SK-N-SH (cell line): Measurements from ENCODE around the gene CFAP100. TPM values are rescaled to one million over a fixed set of nuclear protein-coding genes. Genes with fewer than 3 reads are reported as not detected.
A peak's percentile ranks its signal among the peaks of the same experiment; 100 is the strongest.

Experiments
- CTCF ChIA-PET: fragments of 300-600, 350-600 bp; formaldehyde crosslinking; extraction: SDS; loops from one replicate; lab custom pipeline; 2021; lab: Yijun Ruan, JAX
- POLR2A ChIA-PET: fragments of 350-600 bp; sonication (Branson Sonifier 250); formaldehyde crosslinking; extraction: SDS; loops from one replicate; lab custom pipeline; 2020; ENCODE audit warnings: antibody characterized with exemption, inconsistent platforms; lab: Yijun Ruan, JAX
- DNase-seq: peaks from one replicate; pipeline ENCODE4 v3.0.0; 2012
- H2AFZ ChIP-seq: fragments of 200-600 bp; sonication (generic); 2 replicates; pipeline ENCODE4 v1.8.1; 2016; ENCODE audit warnings: antibody characterized with exemption, mild to moderate bottlenecking, low read depth
- H3F3A ChIP-seq: fragments of 200-600 bp; sonication (generic); replicated peaks from 2 replicates; pipeline ENCODE3; 2016; ENCODE audit warnings: antibody characterized with exemption, mild to moderate bottlenecking; ENCODE audit not compliant: insufficient read depth
- H3K27ac ChIP-seq, 2 experiments: fragments of 200-500 bp in 1 of 2; fragments of 200-600 bp in 1 of 2; sonication (Bioruptor generic) in 1 of 2; sonication (generic), shearing (Covaris generic) in 1 of 2; 2 replicates each; pipeline versions ENCODE4 v1.5.1 to v1.6.1; 2014 to 2016; ENCODE audit warnings: low read depth in 2 of 2, inconsistent platforms in 1 of 2, low read length in 1 of 2, mild to moderate bottlenecking in 1 of 2, mixed read lengths in 1 of 2
- H3K27me3 ChIP-seq: fragments of 200-600 bp; sonication (generic), shearing (Covaris generic); 2 replicates; pipeline ENCODE4 v1.6.1; 2016; ENCODE audit warnings: mixed run types; ENCODE audit not compliant: insufficient read depth
- H3K36me3 ChIP-seq, 2 experiments: fragments of 200-500 bp in 1 of 2; fragments of 200-600 bp in 1 of 2; sonication (Bioruptor generic) in 1 of 2; sonication (generic) in 1 of 2; replicated peaks in 1 of 2; 2 replicates each; pipeline versions ENCODE3 to v1.5.1; 2014 to 2016; ENCODE audit warnings: low read length in 1 of 2, mild to moderate bottlenecking in 1 of 2; ENCODE audit not compliant: insufficient read depth in 2 of 2, control insufficient read depth in 1 of 2
- H3K4me1 ChIP-seq, 2 experiments: fragments of 200-500 bp in 1 of 2; fragments of 200-600 bp in 1 of 2; sonication (Bioruptor generic) in 1 of 2; sonication (generic), shearing (Covaris generic) in 1 of 2; 2 replicates each; pipeline versions ENCODE4 v1.5.1 to v1.6.1; 2014 to 2016; ENCODE audit warnings: low read depth in 1 of 2, low read length in 1 of 2, mixed run types in 1 of 2; ENCODE audit not compliant: insufficient read depth in 2 of 2, control insufficient read depth in 1 of 2
- H3K4me2 ChIP-seq: fragments of 200-600 bp; sonication (generic), shearing (Covaris generic); 2 replicates; pipeline ENCODE4 v1.6.1; 2017; ENCODE audit warnings: mixed run types
- H3K4me3 ChIP-seq, 2 experiments: fragments of 200-500 bp in 1 of 2; fragments of 200-600 bp in 1 of 2; sonication (Bioruptor generic) in 1 of 2; sonication (generic), shearing (Covaris generic) in 1 of 2; 2 replicates each; pipeline versions ENCODE4 v1.5.1 to v1.8.1; 2014 to 2016; ENCODE audit warnings: low read depth in 2 of 2, inconsistent platforms in 1 of 2, low read length in 1 of 2, mild to moderate bottlenecking in 1 of 2, mixed read lengths in 1 of 2, moderate library complexity in 1 of 2
- H3K79me2 ChIP-seq: fragments of 200-600 bp; sonication (generic); 2 replicates; pipeline ENCODE4 v1.8.1; 2017; ENCODE audit warnings: mild to moderate bottlenecking; ENCODE audit not compliant: insufficient read depth
- H3K9ac ChIP-seq: fragments of 200-600 bp; sonication (generic); 2 replicates; pipeline ENCODE4 v1.6.1; 2017; ENCODE audit warnings: mixed run types
- H3K9me2 ChIP-seq: fragments of 200-600 bp; sonication (generic); 2 replicates; pipeline ENCODE4 v1.6.1; 2017; ENCODE audit warnings: mixed run types
- H3K9me3 ChIP-seq: fragments of 200-600 bp; sonication (generic); 2 replicates; pipeline ENCODE4 v1.6.1; 2017; ENCODE audit warnings: mixed run types, mild to moderate bottlenecking, moderate library complexity
- H4K20me1 ChIP-seq: fragments of 200-600 bp; sonication (generic); 2 replicates; pipeline ENCODE4 v1.6.1; 2017; ENCODE audit warnings: mild to moderate bottlenecking, mixed run types; ENCODE audit not compliant: insufficient read depth
- ELF1 ChIP-seq: IDR thresholded peaks from 2 replicates; pipeline ENCODE4 v1.4.0; 2012
- EZH2phosphoT487 ChIP-seq: fragments of 200-600 bp; sonication (generic); IDR thresholded peaks from 2 replicates; pipeline ENCODE4 v1.6.1; 2017; ENCODE audit warnings: low read depth, mixed run types, mild to moderate bottlenecking, antibody characterized with exemption, moderate library complexity, borderline replicate concordance
- FOXJ3 ChIP-seq: sonication (generic); formaldehyde crosslinking; IDR thresholded peaks from 2 replicates; pipeline ENCODE4 v1.5.1; 2020; ENCODE audit warnings: mild to moderate bottlenecking, missing genetic modification reagents
- JUND ChIP-seq: IDR thresholded peaks from 2 replicates; pipeline ENCODE4 v1.4.0; 2012
- MXI1 ChIP-seq: IDR thresholded peaks from 2 replicates; pipeline ENCODE4 v1.6.1; 2012; ENCODE audit warnings: mild to moderate bottlenecking, low read depth, low read length, improper control_type of control experiment
- NFIC ChIP-seq: IDR thresholded peaks from 2 replicates; pipeline ENCODE4 v1.4.0; 2012; ENCODE audit warnings: borderline replicate concordance
- POLR2AphosphoS5 ChIP-seq: IDR thresholded peaks from 2 replicates; pipeline ENCODE4 v1.6.1; 2012; ENCODE audit warnings: low read depth, low read length
- RAD21 ChIP-seq: IDR thresholded peaks from 2 replicates; pipeline ENCODE4 v1.6.1; 2012; ENCODE audit warnings: mild to moderate bottlenecking, low read length
- RCOR1 ChIP-seq: fragments of 150-350 bp; IDR thresholded peaks from 2 replicates; pipeline ENCODE4 v1.6.1; 2017; ENCODE audit warnings: antibody characterized with exemption, low read length
- SIN3A ChIP-seq: IDR thresholded peaks from 2 replicates; pipeline ENCODE4 v1.6.1; 2012; ENCODE audit warnings: low read depth, mild to moderate bottlenecking, low read length, moderate library complexity, borderline replicate concordance
- TAF1 ChIP-seq: IDR thresholded peaks from 2 replicates; pipeline ENCODE4 v1.6.1; 2012; ENCODE audit warnings: low read depth, mild to moderate bottlenecking, low read length, moderate library complexity, borderline replicate concordance
- TEAD4 ChIP-seq: IDR thresholded peaks from 2 replicates; pipeline ENCODE4 v1.4.0; 2012; ENCODE audit warnings: mild to moderate bottlenecking, borderline replicate concordance; ENCODE audit not compliant: insufficient read depth
- WGBS: methylation state at CpG from one replicate; pipeline ENCODE4 v1.1.6; 2017; ENCODE audit warnings: low lambda C conversion rate; 5-methylcytosine and 5-hydroxymethylcytosine counted together
- polyA plus RNA-seq, 3 experiments: library from polyadenylated mRNA; depleted of rRNA; stranded (reverse); fragments of >200 nt; gene quantifications; 2 replicates each; pipeline ENCODE4 v1.2.3, GENCODE V29; 2012
- TF ChIP-seq, protein P1 (sequence below): IDR thresholded peaks from 2 replicates; pipeline ENCODE4 v1.4.0; 2012; ENCODE audit warnings: low read depth, borderline replicate concordance
- TF ChIP-seq, protein P2 (sequence below): IDR thresholded peaks from 2 replicates; pipeline ENCODE4; 2012
- TF ChIP-seq, protein P3 (sequence below): fragments of 200-600 bp; sonication (generic); IDR thresholded peaks from 2 replicates; pipeline ENCODE4 v1.6.1; 2017; ENCODE audit warnings: antibody characterized with exemption, mild to moderate bottlenecking, moderate library complexity
- TF ChIP-seq, protein P4 (sequence below): fragments of 150-350 bp; IDR thresholded peaks from 2 replicates; pipeline ENCODE4 v1.6.1; 2017; ENCODE audit warnings: antibody characterized with exemption, low read length, low read depth, borderline replicate concordance

CFAP100 gene
- polyA plus RNA-seq, 1 of the 3 experiments (the other 2 are of a cell fraction) = not detected

DNA sequence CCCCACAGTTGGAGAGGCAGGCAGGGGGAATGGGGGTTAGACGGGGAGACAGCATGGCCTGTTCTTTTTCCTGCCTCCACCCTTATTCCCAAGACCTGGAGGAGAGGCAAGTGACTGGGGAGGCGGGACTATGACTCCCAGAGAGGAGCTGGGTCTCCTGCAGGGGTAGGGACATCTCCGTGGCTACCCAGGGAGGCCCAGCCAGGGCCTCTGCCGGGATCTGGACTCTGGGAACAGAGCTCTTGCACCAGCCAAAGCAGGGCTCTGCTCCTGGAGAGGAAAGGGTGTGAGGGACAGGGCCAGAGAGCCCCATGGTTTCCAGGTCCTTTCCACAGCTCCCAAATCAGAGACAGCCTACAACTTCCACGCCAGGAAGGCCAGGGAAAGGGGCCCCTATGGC is 22.8 kb downstream of the CFAP100 start:
- H3K9me3 ChIP-seq = no peaks in the 10 kb centered on the region
- CTCF ChIA-PET = interaction anchor here (2.1 kb wide), 1 partner anchor 27 kb away, joined by 13 read pairs; no protein-coding TSS in a partner anchor
- H3K4me2 ChIP-seq = no peak overlapping the region
- DNase-seq = peak; percentile 14
- no peaks in the 10 kb centered on the region for H3K36me3 ChIP-seq
- no peaks in the 10 kb centered on the region for H3K9me2 ChIP-seq
- WGBS = 51% methylated on average over 4 of the region's 5 CpGs
- no peak overlapping the region for H3K9ac ChIP-seq
- no peaks in the 10 kb centered on the region for H3F3A ChIP-seq
- POLR2A ChIA-PET = no interaction called here
- H3K4me1 ChIP-seq = peaks cover 0 to 2% of the 10 kb centered on the region in 2 experiments; a peak in 1 of 4 replicates
- H3K79me2 ChIP-seq = no peaks in the 10 kb centered on the region
- no peak overlapping the region for H3K27ac ChIP-seq
- no peaks in the 10 kb centered on the region for H4K20me1 ChIP-seq
- H3K4me3 ChIP-seq = no peak overlapping the region
- no peaks in the 10 kb centered on the region for H3K27me3 ChIP-seq
- TF ChIP-seq EZH2phosphoT487 (no peak), POLR2AphosphoS5 (no peak), RCOR1 (no peak), NFIC (no peak), FOXJ3 (CRISPR knock-in tag) (no peak), RAD21 (no peak), ELF1 (no peak)
- TF ChIP-seq, protein P1, sequence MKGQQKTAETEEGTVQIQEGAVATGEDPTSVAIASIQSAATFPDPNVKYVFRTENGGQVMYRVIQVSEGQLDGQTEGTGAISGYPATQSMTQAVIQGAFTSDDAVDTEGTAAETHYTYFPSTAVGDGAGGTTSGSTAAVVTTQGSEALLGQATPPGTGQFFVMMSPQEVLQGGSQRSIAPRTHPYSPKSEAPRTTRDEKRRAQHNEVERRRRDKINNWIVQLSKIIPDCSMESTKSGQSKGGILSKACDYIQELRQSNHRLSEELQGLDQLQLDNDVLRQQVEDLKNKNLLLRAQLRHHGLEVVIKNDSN = no peak
- TF ChIP-seq, protein P2, sequence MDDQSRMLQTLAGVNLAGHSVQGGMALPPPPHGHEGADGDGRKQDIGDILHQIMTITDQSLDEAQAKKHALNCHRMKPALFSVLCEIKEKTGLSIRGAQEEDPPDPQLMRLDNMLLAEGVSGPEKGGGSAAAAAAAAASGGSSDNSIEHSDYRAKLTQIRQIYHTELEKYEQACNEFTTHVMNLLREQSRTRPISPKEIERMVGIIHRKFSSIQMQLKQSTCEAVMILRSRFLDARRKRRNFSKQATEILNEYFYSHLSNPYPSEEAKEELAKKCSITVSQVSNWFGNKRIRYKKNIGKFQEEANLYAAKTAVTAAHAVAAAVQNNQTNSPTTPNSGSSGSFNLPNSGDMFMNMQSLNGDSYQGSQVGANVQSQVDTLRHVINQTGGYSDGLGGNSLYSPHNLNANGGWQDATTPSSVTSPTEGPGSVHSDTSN = no peak
- TF ChIP-seq, protein P3, sequence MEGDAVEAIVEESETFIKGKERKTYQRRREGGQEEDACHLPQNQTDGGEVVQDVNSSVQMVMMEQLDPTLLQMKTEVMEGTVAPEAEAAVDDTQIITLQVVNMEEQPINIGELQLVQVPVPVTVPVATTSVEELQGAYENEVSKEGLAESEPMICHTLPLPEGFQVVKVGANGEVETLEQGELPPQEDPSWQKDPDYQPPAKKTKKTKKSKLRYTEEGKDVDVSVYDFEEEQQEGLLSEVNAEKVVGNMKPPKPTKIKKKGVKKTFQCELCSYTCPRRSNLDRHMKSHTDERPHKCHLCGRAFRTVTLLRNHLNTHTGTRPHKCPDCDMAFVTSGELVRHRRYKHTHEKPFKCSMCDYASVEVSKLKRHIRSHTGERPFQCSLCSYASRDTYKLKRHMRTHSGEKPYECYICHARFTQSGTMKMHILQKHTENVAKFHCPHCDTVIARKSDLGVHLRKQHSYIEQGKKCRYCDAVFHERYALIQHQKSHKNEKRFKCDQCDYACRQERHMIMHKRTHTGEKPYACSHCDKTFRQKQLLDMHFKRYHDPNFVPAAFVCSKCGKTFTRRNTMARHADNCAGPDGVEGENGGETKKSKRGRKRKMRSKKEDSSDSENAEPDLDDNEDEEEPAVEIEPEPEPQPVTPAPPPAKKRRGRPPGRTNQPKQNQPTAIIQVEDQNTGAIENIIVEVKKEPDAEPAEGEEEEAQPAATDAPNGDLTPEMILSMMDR = no peak
- TF ChIP-seq, all 33 proteins: peak for 0
- H2AFZ ChIP-seq = no peak overlapping the region

DNA sequence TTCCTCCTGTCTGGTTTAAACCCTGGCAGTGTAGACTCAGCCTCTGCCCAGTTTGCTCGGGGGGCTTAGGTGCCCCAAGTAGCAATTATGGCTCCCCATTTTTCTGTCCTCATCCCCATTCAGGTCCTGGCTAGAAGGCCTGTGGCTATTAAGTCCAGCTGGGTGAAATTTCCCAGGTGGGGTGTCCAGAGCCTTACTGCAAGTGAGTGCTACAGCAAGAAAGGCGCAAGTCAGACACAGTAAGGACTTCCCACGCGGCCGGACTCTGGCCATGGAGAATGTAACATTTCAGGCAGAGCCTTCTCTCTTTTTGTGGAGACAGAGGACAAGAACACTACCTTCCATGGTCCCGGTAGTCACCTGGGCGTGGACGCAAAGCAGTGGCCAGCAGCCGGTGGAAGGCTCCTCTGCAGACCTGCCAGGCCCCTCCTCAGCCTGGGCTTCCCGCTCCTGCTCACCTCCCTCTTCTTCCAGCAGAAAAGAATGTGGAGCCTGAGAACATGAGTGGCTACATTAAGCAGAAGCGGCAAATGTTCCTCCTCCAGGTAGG is 23.3 kb downstream of the CFAP100 start:
- Histone ChIP-seq H3K4me1 (peaks cover 0 to 8% of the 10 kb centered on the region in 2 experiments; a peak in 1 of 4 replicates), H3K27ac (no peak overlapping the region), H3K27me3 (no peaks in the 10 kb centered on the region), H3K36me3 (no peaks in the 10 kb centered on the region), H3K4me3 (no peak overlapping the region)
- CTCF ChIA-PET = interaction anchor here (2.1 kb wide), 1 partner anchor 28 kb away, joined by 13 read pairs; no protein-coding TSS in a partner anchor
- peak; percentile 19 for DNase-seq
- no peak for TF ChIP-seq TAF1
- TF ChIP-seq RCOR1 = no peak
- TF ChIP-seq TEAD4 = no peak
- no peak for TF ChIP-seq SIN3A
- no peak for TF ChIP-seq JUND
- TF ChIP-seq, protein P4, sequence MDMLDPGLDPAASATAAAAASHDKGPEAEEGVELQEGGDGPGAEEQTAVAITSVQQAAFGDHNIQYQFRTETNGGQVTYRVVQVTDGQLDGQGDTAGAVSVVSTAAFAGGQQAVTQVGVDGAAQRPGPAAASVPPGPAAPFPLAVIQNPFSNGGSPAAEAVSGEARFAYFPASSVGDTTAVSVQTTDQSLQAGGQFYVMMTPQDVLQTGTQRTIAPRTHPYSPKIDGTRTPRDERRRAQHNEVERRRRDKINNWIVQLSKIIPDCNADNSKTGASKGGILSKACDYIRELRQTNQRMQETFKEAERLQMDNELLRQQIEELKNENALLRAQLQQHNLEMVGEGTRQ = no peak
- TF ChIP-seq NFIC = no peak
- no peak for TF ChIP-seq MXI1
- TF ChIP-seq, all 33 proteins: peak for 0
- H3K4me2 ChIP-seq = no peak overlapping the region
- POLR2A ChIA-PET = no interaction called here
- H4K20me1 ChIP-seq = no peaks in the 10 kb centered on the region
- no peaks in the 10 kb centered on the region for H3F3A ChIP-seq
- H2AFZ ChIP-seq = no peak overlapping the region
- no peaks in the 10 kb centered on the region for H3K9me2 ChIP-seq
- no peaks in the 10 kb centered on the region for H3K9me3 ChIP-seq
- 82% methylated on average over 5 of the region's 11 CpGs for WGBS
- no peaks in the 10 kb centered on the region for H3K79me2 ChIP-seq
- no peak overlapping the region for H3K9ac ChIP-seq
